Fibroblast of the aortic adventitia (primary cell): ENCODE data around the gene BSG. TPM values are rescaled to one million over a fixed set of nuclear protein-coding genes. Genes with fewer than 3 reads are reported as not detected.

Source experiments
- DNase-seq: peaks from one replicate; pipeline ENCODE4 v3.0.0-alpha.2; 2010; ENCODE audit warnings: low read depth
- H3K4me3 ChIP-seq: 2 replicates; pipeline ENCODE4 v1.5.1; 2011; ENCODE audit warnings: low read depth, mild to moderate bottlenecking, control low read depth, low read length, moderate library complexity
- CTCF ChIP-seq: IDR thresholded peaks from 2 replicates; pipeline ENCODE4 v1.5.1; 2011; ENCODE audit warnings: mild to moderate bottlenecking, low read length, control low read depth, inconsistent platforms; ENCODE audit not compliant: insufficient read depth
- total RNA-seq: library from RNA; depleted of rRNA; stranded (reverse); fragments of >200 nt; gene quantifications from 2 replicates; pipeline ENCODE4 v1.2.3, GENCODE V29; 2012; ENCODE audit warnings: low replicate concordance

BSG gene
- total RNA-seq, 1 donor: 239 TPM

GRCh38 chr19:607301-608154 is 35.1 kb downstream of the BSG start:
- no peak for DNase-seq
- H3K4me3 ChIP-seq: no peak overlapping the region
- TF ChIP-seq CTCF: no peak

GRCh38 chr19:608155-609003 is 36.0 kb downstream of the BSG start:
- no peak overlapping the region for H3K4me3 ChIP-seq
- no peak for TF ChIP-seq CTCF
- no peak for DNase-seq

- H3K4me3 ChIP-seq: no peak overlapping the region
- DNase-seq: no peak
- no peak for TF ChIP-seq CTCF
These were observed 36.6 kb downstream of the BSG start for GRCh38 chr19:609004-609346.

GRCh38 chr19:610071-610800 is 37.8 kb downstream of the BSG start:
- no peak overlapping the region for H3K4me3 ChIP-seq
- no peak for DNase-seq
- TF ChIP-seq CTCF: no peak

GRCh38 chr19:610801-611480 is 38.5 kb downstream of the BSG start:
- no peak overlapping the region for H3K4me3 ChIP-seq
- no peak for TF ChIP-seq CTCF
- DNase-seq: no peak

GRCh38 chr19:611481-611868 is 39.1 kb downstream of the BSG start:
- DNase-seq: peak; percentile 57
- no peak overlapping the region for H3K4me3 ChIP-seq
- no peak for TF ChIP-seq CTCF
